HL-60/S4 (cell line): Measurements from ENCODE around the gene VPS51.

ENCODE experiments used
- in situ Hi-C: fragments of 300-500 bp; cut with MboI; formaldehyde crosslinking; loops from 2 replicates; pipeline ENCODE4 v1.14.3; 2022; ENCODE audit warnings: low sequenced_read_pairs

Gene VPS51

DNA sequence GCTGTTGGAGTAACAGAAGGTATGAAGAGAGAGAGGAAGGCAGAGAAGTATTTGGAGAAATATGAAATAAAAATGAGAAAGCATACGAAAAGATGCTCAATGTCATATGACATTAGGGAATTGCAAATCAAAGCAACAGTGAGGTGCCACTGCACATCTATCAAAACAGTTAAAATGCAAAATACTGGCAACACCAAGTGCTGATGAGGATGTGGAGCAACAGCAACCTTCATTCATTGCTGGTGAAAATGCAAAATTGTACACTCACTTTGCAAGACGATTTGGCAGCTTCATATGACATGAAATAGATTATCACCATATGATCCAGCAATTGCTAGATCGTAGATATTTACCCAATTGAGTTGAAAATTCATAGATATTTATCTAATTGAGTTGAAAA lies 64.6 kb downstream of the VPS51 start:
- in situ Hi-C loops, result no loop called here
